GM12873 (cell line): Measurements from ENCODE around the gene SLC37A1.

Experiments
- CTCF ChIP-seq: IDR thresholded peaks from 2 replicates; pipeline ENCODE4 v1.5.1; 2012; ENCODE audit warnings: low read depth, mild to moderate bottlenecking, moderate library complexity, low read length, control low read depth; ENCODE audit not compliant: insufficient read depth; ENCODE audit errors: missing control alignments

SLC37A1 gene

GRCh38 chr21:42531771-42532170, 18.1 kb downstream of the SLC37A1 start:
- no peak for TF ChIP-seq CTCF

- TF ChIP-seq CTCF: no peak
Measured at GRCh38 chr21:42532466-42533181, 19.0 kb downstream of the SLC37A1 start.

GRCh38 chr21:42533306-42533962, 19.8 kb downstream of the SLC37A1 start:
- TF ChIP-seq CTCF: no peak

DNA sequence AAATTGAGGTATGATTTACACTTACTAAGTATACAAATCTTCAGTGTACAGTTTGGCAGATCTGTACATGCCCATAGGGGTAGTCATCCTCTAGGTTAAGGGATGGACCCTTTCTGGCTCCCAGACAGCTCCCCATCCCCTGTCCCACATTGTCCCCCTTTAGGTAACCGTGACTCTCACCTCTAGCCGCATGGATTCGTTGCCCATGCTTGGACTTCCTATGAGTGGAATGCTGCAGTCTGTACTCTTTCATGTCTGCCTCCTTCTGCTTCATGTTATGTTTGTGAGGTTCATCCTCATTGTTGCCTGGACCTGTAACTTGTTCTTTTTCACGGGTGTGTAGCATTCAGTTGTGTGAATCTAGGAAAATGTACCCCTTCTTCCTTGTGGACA, 20.3 kb downstream of the SLC37A1 start:
- no peak for TF ChIP-seq CTCF

DNA sequence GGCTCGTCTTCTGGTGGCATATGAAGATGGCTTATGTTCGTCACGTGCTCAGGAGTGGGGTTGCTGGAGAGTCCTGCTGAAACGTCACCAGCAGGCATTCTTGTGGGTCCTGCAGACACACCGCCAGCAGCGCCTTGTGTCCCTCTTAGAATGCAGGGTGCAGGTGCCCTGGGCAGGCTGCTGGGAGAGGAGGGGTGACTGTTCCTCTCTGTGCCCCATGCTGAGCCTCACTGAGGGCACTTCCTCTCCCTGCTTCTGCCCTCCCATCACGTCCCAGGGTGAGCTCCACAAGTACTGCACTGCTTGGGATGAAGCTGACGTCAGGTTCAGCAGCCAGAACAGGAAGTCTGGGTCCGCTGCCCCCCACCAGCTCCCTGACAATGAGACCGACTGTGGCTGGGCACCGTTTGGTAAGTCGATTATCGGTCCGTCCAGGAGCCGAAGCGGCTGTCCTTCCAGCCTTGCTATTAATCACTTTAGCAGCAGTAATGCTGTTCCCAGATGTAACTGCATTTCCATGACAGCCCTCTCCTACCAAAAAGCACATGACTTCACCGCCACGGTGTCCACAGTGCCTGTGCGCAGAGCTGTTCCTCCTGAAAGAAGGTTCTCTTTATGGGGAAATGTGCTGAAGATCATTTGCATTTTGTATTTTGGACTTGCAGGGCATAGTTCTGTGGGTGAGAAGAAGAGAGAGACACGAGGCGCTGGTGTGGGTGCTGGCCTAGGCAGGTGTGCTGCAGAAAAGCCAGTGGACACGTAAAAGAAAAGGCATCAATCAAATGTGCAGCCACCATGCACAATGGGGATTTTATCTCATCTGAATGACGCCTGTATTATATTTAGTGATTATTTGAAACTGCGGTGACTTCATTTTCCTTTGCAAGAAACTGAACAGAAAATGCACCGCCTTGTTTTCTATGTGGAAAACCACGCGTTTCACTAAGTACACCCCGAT, 21.0 kb downstream of the SLC37A1 start:
- no peak for TF ChIP-seq CTCF

DNA sequence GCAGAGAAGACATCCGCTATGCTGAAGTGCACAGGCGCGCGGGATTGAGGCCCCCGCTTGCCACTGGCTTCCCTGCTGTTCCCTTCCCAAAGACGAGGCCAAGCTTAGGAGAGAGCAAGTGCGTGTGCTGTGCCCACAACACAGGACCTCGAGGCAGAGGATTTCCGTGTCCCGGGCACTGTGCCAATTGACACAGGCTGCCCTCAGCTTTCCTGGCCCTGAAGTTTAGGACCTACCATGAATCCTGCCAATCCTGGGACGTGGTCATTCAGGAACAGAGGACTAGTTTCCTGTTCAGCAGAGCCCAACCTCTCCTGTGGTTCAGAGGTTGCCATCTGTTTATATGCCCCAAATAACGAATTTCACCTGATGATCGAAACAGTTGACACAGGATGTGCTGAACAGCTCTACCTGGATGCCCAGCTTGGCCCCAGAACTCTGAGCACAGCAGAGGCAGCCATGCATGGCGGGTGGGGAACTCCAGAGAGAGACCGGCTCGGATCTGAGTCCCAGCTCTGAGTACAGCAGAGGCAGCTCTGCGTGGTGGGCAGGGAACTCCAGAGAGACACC, 22.0 kb downstream of the SLC37A1 start:
- no peak for TF ChIP-seq CTCF

- no peak for TF ChIP-seq CTCF
Measured at GRCh38 chr21:42536601-42537000, 22.9 kb downstream of the SLC37A1 start.
